Astrocyte of the spinal cord (primary cell): ENCODE data around the gene DPF1.

Experiments
- DNase-seq: peaks from one replicate; pipeline ENCODE4 v3.0.0; 2011; ENCODE audit warnings: low read depth, low spot score
- H3K4me3 ChIP-seq: 2 replicates; pipeline ENCODE4 v1.5.1; 2011; ENCODE audit warnings: low read depth, mild to moderate bottlenecking, low read length, moderate library complexity
- in situ Hi-C: cut with HindIII; loops from 2 replicates; pipeline ENCODE4 v1.10.0; 2017; ENCODE audit warnings: low sequenced_read_pairs
- TF ChIP-seq, protein P1 (sequence below): IDR thresholded peaks from 2 replicates; pipeline ENCODE4 v1.5.1; 2012; ENCODE audit warnings: low read depth, mild to moderate bottlenecking, low read length, inconsistent platforms

The DPF1 gene

DNA sequence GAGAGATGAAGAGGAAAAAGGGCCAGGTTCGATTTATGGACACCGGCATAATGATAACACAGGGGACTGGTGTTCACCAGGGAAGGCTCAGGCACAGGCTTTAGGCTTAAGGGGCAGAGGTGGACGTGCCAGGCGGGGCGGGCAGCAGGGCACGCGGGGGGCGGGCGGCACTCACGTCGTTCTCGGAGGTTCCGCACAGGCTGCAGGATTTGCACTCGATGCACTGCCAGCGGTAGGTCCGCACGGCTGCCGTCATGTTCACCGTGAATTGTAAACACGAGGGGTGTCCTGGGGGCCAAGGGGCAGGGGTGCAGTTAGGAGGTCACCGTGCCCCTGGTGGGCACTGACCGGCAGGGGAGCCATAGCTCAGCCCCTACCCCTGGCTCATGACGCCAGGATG, 10.6 kb downstream of the DPF1 start:
- TF ChIP-seq, protein P1, sequence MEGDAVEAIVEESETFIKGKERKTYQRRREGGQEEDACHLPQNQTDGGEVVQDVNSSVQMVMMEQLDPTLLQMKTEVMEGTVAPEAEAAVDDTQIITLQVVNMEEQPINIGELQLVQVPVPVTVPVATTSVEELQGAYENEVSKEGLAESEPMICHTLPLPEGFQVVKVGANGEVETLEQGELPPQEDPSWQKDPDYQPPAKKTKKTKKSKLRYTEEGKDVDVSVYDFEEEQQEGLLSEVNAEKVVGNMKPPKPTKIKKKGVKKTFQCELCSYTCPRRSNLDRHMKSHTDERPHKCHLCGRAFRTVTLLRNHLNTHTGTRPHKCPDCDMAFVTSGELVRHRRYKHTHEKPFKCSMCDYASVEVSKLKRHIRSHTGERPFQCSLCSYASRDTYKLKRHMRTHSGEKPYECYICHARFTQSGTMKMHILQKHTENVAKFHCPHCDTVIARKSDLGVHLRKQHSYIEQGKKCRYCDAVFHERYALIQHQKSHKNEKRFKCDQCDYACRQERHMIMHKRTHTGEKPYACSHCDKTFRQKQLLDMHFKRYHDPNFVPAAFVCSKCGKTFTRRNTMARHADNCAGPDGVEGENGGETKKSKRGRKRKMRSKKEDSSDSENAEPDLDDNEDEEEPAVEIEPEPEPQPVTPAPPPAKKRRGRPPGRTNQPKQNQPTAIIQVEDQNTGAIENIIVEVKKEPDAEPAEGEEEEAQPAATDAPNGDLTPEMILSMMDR: no peak
- H3K4me3 ChIP-seq: no peak overlapping the region
- in situ Hi-C loops: no loop called here
- no peak for DNase-seq

DNA sequence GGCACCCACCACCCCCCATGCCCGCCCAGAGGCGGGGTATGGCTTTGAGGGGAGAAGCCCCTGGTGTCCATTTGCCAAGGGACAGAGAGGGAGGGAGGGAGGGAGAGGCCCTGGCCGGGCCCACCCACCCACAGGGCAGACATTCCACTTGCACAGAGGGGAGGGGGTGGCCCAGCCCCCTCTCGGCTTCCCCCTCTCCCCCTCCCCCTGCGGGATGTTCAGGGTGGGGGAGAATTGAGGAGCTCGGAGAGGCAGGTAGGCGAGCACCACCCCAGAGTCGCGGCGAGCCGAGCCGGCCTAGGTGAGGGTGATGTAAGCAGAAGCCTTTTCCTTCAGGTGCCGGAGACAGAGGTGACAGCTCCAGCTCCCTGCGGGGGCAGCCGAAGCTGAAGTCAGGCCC, 12.3 kb downstream of the DPF1 start:
- TF ChIP-seq, protein P1: no peak
- H3K4me3 ChIP-seq: no peak overlapping the region
- no peak for DNase-seq
- in situ Hi-C loops: no loop called here

DNA sequence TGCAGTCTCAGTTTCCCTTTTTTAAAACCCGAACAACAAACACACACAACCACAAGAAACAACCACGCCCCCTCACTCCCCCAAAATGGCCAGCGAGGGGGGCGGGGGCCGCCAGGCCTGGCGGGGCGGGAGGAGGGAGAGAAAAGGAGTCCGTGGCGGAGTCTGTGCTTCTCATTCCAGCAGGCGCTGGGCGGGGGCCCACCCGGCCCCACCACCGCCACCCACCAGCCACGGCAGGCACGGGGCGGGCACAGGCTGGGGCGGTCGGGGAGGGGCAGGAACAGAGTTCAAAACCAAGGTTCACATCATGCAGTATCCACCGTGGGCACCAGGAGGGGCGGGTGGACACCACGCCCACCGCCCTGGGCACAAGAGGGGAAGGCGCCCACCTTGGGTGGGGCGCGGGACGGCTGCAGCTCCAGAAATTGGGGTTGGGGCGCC, 12.9 kb downstream of the DPF1 start:
- H3K4me3 ChIP-seq: no peak overlapping the region
- DNase-seq: no peak
- in situ Hi-C loops: no loop called here
- TF ChIP-seq, protein P1: peak; percentile 4

DNA sequence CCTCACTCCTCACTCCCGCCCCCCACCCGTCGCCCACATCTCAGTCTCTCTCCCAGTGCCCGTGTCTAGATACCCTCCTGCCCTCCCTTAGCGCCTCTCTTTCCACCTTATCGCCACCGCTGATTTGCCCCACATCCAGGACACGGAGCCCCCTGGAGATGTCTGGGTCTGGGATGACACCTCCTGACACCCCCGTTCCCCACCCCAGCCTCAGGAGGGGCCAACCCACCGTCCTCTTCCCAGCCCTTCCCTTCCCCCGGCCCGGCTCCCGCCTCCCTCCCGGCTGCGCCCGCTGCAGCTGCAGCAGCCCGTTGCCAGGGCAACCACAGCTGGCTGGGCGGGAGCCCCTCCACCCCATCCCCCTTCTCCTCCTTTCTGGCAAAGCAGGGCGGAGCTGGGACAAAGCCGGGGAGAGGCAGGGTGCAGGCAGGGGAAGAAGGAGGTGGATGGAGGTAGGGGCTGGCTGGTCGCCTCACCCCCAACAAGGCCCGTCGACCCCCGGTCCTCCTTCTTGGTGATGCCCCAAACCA, 13.5 kb downstream of the DPF1 start:
- TF ChIP-seq, protein P1: no peak
- peak; percentile 37 for DNase-seq
- in situ Hi-C loops: no loop called here
- H3K4me3 ChIP-seq: no peak overlapping the region

DNA sequence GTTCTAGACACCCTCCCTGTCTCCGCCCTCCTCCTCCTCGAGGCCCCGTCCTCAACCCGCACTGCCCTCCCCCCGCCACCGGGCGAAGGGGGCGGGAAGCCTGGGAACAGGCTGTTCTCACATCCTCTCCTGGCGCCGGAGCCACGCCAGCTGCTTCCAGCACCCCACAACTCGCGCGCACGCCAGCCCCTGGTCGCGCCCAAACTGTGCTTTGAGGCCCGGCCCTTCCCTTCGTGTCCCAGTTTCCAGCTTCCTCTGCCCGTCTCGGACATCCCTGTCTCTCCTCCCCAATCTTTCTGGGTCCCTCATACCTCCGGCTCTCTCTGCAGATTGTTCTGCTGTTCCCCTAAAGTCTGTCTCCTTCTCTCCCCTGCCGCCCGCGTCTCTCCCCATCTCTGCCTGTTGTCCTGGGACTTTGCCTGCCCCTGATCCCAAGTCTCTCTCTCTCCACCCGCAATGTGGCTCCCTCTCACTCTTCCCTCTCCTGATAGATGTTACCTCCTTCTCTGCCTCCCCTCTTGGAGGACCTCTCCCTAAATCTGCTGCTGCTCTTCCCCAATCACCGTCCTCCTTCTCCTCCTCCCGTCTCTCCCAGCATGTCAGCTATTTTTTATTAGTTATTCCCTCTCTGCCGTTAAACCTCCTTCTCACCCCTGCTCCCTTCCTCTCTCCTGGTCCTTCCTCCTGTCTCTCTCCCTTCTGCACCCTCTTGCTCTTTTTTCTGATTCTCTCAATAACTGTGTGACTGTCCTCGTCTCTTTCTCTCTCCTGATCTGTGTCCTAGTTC, 14.2 kb downstream of the DPF1 start:
- in situ Hi-C loops: no loop called here
- TF ChIP-seq, protein P1: no peak
- peak overlapping the region; percentile 17 for H3K4me3 ChIP-seq

DNA sequence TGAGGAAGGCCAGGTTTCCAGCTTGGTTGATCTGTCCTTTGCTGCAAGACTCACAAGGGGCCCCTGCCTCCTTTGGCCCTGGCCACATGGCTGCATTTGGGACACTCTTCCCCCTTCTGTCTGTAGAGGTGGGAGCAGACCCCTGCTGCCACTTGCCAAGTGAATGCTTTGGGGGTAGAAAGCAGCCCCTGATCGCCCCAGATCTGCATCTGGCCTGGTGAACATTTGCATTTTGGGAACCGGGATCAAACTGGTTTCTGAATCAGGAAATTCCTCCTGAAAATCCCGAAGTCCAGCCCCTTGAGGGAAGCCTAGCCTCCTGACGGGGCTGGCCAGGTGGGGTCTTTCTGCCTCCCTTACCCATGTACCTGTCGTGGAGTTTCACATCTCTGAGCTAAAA, 14.9 kb downstream of the DPF1 start:
- no peak overlapping the region for H3K4me3 ChIP-seq
- in situ Hi-C loops: no loop called here
- no peak for DNase-seq
- TF ChIP-seq, protein P1: no peak

More for the DNA sequence above, 14.2 kb downstream of the DPF1 start:
- DNase-seq: peak; percentile 35
